C4-2B (cell line): Measurements from ENCODE around the gene PSORS1C2.
A peak's percentile ranks its signal among the peaks of the same experiment; 100 is the strongest.

Experiments used
- H3K27ac ChIP-seq: fragments of 450-650 bp; 2 replicates; pipeline ENCODE4 v1.5.1; 2017
- ZFX ChIP-seq: fragments of 450-650 bp; IDR thresholded peaks from 2 replicates; pipeline ENCODE4 v1.6.1; 2017
- TF ChIP-seq, protein P1 (sequence below): fragments of 450-650 bp; conservative IDR thresholded peaks from 2 replicates; pipeline ENCODE4 v1.5.1; 2017; ENCODE audit warnings: mild to moderate bottlenecking

The PSORS1C2 gene

DNA sequence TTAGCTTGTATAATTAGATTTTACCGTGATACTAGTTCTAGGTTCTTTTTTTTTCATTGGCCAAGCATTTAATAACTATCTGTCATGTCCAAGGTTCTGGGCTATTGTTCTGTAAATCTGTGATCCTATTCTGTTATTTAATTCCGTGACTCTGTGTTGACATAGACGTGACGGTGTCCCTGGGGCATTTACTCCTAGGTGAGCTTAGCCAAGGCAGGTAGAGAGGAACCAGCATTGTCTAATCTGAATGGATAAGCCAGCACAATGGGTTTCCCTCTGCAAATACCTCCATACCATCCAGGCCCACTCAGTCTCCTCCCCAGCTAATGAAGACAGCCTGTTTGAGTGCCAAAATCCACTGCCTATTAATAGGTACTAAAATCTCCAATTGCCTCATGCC, 9.7 kb downstream of the PSORS1C2 start:
- H3K27ac ChIP-seq, result peak overlapping the region; percentile 4; the same call in 1 of the 2 replicates

DNA sequence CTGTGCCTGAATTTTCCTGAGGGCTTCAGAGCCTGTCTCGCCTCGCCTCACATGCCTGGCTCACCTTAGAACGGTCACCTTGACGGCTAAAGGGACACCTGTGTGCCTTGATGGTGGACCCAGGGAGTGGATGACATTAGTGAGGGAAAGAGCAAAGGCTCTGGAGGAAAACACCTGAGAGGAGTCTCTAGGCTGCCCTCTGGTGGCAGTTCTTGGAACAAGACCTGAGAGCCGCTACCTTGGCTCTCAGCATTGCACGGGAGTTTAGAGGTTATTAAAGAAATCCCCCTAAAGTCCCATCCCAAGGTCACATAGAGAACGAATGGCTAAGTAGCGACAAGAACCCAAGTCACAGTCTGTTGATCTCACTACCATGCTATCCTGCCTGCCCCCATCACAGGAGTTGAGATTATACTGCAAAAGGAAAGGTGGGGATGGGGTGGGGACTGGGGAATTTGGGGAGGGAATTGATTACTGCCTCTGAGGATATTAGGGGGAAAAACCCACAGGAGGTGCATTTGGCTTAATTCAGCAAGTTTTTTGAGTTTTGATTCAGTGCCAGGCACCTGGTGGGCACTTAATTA, 10.7 kb downstream of the PSORS1C2 start:
- H3K27ac ChIP-seq, result no peak overlapping the region
- TF ChIP-seq, protein P1, sequence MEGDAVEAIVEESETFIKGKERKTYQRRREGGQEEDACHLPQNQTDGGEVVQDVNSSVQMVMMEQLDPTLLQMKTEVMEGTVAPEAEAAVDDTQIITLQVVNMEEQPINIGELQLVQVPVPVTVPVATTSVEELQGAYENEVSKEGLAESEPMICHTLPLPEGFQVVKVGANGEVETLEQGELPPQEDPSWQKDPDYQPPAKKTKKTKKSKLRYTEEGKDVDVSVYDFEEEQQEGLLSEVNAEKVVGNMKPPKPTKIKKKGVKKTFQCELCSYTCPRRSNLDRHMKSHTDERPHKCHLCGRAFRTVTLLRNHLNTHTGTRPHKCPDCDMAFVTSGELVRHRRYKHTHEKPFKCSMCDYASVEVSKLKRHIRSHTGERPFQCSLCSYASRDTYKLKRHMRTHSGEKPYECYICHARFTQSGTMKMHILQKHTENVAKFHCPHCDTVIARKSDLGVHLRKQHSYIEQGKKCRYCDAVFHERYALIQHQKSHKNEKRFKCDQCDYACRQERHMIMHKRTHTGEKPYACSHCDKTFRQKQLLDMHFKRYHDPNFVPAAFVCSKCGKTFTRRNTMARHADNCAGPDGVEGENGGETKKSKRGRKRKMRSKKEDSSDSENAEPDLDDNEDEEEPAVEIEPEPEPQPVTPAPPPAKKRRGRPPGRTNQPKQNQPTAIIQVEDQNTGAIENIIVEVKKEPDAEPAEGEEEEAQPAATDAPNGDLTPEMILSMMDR, result peak; percentile 94
- no peak for TF ChIP-seq ZFX

More for the DNA sequence above, 9.7 kb downstream of the PSORS1C2 start:
- TF ChIP-seq, protein P1, result no peak
- TF ChIP-seq ZFX, result no peak

DNA sequence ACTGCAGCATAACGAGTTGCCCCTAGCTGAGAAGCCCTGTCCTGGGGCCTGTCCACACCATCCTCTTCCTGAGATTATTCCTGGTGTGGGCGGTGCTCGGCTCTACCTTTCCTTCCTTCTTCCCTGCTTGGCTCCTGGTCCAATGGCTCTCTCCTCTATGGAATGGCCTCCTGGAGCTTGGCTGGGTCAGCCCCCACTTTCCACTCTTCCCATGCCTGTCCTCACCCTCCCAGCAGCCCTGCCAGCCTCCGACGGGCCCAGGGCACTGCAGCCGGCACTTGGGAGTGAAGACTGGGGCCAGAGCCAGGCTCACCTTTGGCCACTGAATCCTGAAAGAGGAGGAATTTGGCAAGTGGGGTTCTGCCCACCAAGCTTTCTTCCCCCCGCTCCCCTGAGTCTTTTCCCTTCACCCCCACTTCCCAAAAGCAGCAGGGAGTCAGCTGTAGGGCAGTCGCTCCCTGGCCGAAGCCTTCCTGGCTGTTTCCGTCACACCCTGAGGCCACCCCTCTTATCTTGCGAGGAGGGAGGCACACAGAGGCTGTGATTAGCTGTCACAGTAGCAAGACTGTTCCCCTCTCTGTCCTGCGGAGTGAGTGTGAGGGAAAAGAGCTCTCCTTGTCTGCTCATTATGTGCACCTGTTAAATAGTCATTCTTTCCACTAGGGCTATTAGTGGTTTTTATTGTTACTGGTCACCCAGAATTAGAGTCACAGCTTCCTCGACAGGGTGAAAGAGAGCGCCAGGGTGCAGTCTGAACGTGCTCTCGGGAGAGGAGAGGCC, 12.3 kb downstream of the PSORS1C2 start:
- TF ChIP-seq ZFX, result no peak
- TF ChIP-seq, protein P1, result no peak
- no peak overlapping the region for H3K27ac ChIP-seq

DNA sequence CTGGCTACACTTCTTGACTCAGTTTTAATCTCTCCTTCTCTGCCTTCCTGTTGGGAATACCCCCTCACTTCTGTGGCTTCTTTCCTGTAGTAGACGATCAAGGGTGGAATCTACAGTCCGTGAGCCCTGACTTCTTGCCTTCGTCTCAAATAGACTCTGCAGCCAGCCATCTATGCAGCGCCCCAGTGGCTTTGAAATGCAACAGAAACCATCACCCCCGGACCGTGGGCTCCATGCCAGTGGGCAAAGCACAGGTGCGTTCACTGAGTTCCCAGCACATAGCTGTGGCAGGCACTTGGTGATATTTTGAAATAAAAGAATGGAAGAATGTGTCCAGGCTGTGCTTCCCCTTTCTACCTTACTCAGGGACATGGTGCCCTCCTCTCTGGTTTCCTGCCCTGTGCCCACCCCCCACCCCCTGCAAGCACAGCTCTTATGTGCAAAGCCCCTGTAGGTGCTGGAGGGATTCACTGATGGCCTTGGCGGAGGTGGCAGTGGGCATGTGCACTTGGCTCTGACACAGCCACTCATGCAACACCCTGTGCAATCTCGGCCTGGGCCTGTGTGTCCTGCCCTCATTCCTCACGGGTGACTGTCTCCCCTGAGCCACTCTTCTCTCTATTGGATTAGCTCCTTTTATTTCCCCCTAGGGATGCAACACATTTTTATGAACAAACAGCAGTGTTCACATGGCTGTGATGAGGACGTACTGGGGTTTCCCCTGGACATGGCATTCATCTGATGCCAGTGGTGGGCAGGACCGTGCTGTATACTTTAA, 13.1 kb downstream of the PSORS1C2 start:
- TF ChIP-seq ZFX, result no peak
- TF ChIP-seq, protein P1, result no peak

DNA sequence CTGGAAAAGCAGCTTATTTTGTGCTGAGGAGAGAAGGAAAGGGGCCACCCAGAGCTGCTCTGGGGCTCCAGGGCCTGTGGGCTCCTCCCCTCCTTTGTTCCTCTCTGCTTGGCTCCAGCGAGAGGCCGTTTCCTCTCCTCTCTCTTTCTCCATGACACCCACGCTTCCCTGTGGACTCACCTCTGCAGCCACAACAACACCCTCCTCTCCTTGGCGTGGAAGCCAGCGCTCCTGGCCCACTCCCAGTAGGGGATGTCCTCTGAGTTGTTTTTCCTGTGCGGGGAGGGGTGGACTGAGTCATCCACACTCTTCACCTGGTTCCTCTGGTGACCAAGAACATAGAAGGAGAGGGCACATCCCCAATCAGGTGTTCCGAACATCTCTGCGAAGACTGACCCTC, 13.7 kb downstream of the PSORS1C2 start:
- peak overlapping the region; percentile 32 for H3K27ac ChIP-seq
- no peak for TF ChIP-seq ZFX
- TF ChIP-seq, protein P1, result no peak

More for the DNA sequence above, 13.1 kb downstream of the PSORS1C2 start:
- H3K27ac ChIP-seq, result peak overlapping the region; percentile 32

DNA sequence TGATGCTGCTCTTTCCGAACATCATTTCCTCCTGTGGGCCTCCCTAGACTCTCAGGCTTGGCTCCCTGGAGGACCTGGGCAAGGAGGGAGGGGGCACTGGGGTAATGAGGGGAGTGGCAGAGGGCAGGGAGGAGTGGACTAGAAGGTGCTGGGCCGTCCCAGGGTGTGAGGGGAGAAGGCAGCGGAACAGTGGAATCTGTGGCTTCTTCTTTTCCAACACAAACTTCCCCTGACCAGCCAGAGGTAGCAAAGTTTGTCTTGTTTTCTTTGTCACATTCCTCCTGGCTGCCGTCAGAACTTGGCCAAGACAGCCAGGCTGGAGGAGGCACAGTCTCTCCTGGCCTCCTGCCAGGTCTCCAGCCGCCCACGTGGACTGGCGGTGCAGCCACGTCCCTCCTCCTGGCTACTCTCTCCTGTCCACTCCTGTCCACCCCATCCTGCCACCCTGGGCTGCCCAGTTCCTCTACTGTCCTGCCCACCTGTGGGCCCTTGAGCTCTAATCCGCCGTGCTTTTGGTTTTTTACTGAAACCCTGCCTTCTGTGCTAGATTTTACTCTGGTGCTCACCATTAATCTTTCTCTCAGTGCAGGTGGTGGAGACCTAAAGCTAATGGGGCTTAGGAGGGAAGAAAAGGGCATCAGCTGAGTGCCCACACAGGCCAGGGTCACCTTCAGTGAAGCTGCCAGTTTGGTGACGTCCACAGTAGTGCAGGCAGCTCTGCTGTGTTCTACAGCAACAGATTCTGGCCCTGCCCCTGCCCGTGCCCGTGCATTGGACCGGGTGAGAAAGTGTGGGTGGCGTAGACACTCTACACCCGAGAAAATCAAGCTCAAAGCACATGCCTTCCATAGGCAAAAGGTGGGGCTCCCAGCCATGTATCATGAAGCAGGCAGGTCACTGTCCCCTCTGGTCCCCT, 15.8 kb downstream of the PSORS1C2 start:
- TF ChIP-seq ZFX, result no peak
- TF ChIP-seq, protein P1, result no peak
- peak overlapping the region; percentile 16 for H3K27ac ChIP-seq
